Stimulated activated CD4-positive, alpha-beta T cell treated with anti-CD3 and anti-CD28 coated beads, TNF-alpha, amount 100 ng/mL, for 48 hours (primary cell): ENCODE measurements around the gene SLC41A1.
"Not testable (repeated sequence)": the region's sequence is repeated elsewhere in the genome, so short reads cannot be mapped to it uniquely, and the experiment has no call there.

ENCODE experiments used
- DNase-seq, 3 donors: peaks; one replicate each; pipeline ENCODE4 v3.0.0-alpha.2; 2020; ENCODE audit warnings: low read depth in 3 of 3

SLC41A1 gene

GRCh38 chr1:205812878-205813754 lies at the start of gene SLC41A1:
TSS of gene SLC41A1 (minus strand) at chr1:205813198. CDS start at chr1:205810441, 2,757 bp downstream.
- DNase-seq = peak; percentile 77 to 82 (median 82)

GRCh38 chr1:205861540-205861939 lies 48.5 kb upstream of the SLC41A1 start:
- no peak for DNase-seq

GRCh38 chr1:205858141-205858961 lies 45.4 kb upstream of the SLC41A1 start:
- DNase-seq = no peak

- DNase-seq = not testable (repeated sequence)
Observed at GRCh38 chr1:205857501-205857900, 44.5 kb upstream of the SLC41A1 start.

- DNase-seq = no peak
Observed at GRCh38 chr1:205856433-205856832, 43.4 kb upstream of the SLC41A1 start.

- no peak for DNase-seq
Observed at GRCh38 chr1:205852969-205853368, 40.0 kb upstream of the SLC41A1 start.

- no peak for DNase-seq
Observed at GRCh38 chr1:205851993-205852392, 39.0 kb upstream of the SLC41A1 start.

- peak; percentile 58 to 82 (median 66) for DNase-seq
Observed at GRCh38 chr1:205849619-205850355, 36.8 kb upstream of the SLC41A1 start, which contains the start of gene PM20D1. TSS of gene PM20D1 (minus strand) at chr1:205850132. CDS start at chr1:205850072, 60 bp downstream.

- DNase-seq = no peak
Observed at GRCh38 chr1:205843036-205843859, 30.2 kb upstream of the SLC41A1 start.

- DNase-seq = no peak
Observed at GRCh38 chr1:205842229-205842628, 29.2 kb upstream of the SLC41A1 start.

GRCh38 chr1:205840146-205840923 lies 27.3 kb upstream of the SLC41A1 start:
- no peak for DNase-seq

- no peak for DNase-seq
Observed at GRCh38 chr1:205837382-205837970, 24.5 kb upstream of the SLC41A1 start.

- no peak for DNase-seq
Observed at GRCh38 chr1:205834751-205835150, 21.8 kb upstream of the SLC41A1 start.

- no peak for DNase-seq
Observed at GRCh38 chr1:205832326-205832751, 19.3 kb upstream of the SLC41A1 start.

GRCh38 chr1:205827623-205828022 lies 14.6 kb upstream of the SLC41A1 start:
- DNase-seq = no peak

GRCh38 chr1:205826995-205827394 lies 14.0 kb upstream of the SLC41A1 start:
- DNase-seq = no peak

- no peak for DNase-seq
Observed at GRCh38 chr1:205826016-205826806, 13.2 kb upstream of the SLC41A1 start.

GRCh38 chr1:205824180-205824579 lies 11.2 kb upstream of the SLC41A1 start:
- DNase-seq = no peak

GRCh38 chr1:205823260-205823659 lies 10.3 kb upstream of the SLC41A1 start:
- not testable (repeated sequence) for DNase-seq
